Breast epithelium (tissue), 3 donors: ENCODE results near the gene MOCS1.

Source experiments
- CTCF ChIP-seq, 3 donors: fragments of 450-650 bp; IDR thresholded peaks; one replicate each; pipeline ENCODE4 v1.5.1; 2016 to 2017; ENCODE audit warnings: antibody characterized with exemption in 3 of 3, mild to moderate bottlenecking in 3 of 3, moderate library complexity in 3 of 3
- POLR2A ChIP-seq: fragments of 450-650 bp; IDR thresholded peaks from one replicate; pipeline ENCODE4 v1.6.1; 2016; ENCODE audit warnings: antibody characterized with exemption, mild to moderate bottlenecking, moderate library complexity

DNA sequence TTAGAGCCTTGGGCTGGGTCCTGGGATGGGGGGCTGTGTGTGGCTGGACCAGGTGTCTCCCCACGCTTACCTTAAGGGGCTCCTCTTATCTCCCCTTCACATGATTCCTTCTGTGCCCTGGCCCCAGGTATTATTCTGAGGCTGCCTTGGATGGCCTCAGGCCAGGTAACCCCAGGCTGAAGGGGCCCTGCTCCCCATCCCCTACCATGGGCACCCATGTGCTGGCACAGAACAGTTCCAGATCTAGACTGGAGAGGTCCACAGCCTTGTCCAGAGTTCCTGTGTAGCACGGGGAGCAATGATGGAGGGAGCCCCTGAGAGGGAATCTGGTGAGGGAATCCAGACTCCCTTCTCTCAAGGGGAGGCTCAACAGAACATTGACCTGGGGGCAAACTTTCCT lies 32.1 kb downstream of the MOCS1 start:
- TF ChIP-seq POLR2A, result no peak
- no peak for TF ChIP-seq CTCF (IDR thresholded peaks at IDR 0.05)
